HG02759 (cell line): ENCODE data around the gene CSF3R.

Experiments
- ATAC-seq: cut with Tn5 transposase; IDR thresholded peaks from one replicate; pipeline ENCODE4 v1.9.1; 2021; ENCODE audit warnings: mild to moderate bottlenecking, moderate library complexity; ENCODE audit not compliant: unreplicated experiment

Gene CSF3R

DNA sequence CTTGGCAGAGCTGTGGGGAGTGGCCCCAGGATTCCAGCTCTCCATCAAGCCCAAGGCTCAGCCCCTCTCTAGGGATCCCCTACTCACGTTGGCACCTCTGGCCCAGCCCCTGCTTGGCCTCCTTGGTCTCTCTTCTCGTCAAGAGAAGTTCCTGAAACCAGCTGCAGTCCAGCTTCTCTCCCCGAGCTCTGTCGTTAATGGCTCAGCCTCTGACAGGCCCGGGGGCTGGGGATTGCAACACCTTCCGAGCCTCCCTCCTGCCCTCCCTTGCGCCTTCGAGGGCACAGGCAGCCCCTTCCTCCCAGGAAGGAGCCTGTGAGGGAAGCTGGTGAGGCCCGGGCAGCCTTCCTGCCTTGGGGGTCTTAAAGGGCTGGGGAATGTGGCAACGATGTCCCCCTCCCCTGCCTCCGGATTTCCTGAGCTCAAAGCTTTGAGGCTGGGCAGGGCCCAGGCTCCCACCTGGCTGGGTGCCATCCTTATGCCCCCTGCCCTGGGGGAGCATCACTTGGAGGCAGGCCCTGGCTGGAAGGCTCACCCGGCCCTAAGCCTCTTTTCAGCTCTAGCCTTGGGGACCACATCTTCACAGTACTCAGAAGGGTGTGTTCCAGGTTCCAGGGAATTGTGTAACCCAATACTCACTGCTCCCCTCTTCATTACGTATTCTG is at the start of gene CSF3R:
CSF3R (minus strand) TSS at position 190 of the 665 bp plus-strand sequence. CDS start 3,417 bp downstream, outside the sequence.
- ATAC-seq: no peak

DNA sequence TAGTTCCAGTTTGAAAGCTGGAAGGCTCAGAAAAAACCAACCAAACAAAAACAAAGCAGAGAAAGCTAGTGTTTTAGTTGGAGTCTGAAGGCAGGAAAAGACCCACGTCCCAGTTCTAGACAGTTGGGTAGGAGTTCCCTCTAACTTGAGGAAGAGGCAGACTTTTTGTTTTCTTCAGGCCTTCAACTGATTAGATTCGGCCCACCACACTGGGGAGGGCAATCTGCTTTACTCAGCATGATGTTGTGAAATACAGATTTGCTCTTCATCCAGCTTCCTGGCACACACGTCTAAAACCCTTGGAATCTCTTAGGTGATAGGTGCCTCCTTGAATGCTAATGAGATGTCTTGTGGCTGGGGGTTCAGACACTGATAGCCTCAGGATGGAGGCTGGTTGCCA is 49.1 kb upstream of the CSF3R start:
- ATAC-seq: no peak

- ATAC-seq: no peak
These were observed 48.1 kb upstream of the CSF3R start for GRCh38 chr1:36530791-36531190.

GRCh38 chr1:36530261-36530660 is 47.5 kb upstream of the CSF3R start:
- ATAC-seq: no peak

DNA sequence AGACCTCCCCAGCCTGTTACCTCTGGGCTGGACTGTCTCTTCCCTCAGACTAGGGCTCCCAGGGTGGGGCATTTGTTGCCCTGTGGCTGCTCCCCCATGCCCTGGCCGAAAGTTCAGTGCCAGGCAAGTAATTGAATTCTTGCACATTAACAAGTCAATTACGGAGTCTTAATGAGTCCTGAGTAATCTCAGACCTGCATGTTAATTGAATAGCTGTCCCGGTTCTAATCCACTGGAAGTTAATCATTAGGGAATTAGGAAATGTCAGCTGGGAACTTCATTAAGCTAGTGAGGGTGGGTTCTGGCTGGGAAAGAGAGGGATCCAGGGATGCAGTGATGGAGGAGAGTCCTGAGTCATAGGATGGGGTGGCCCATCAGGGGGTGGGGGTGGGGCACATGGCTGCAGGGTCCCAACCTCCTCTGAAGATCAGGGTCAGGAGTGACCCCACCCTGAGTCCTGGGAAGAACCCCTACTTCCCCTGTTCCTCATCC is 47.1 kb upstream of the CSF3R start:
- ATAC-seq: no peak

DNA sequence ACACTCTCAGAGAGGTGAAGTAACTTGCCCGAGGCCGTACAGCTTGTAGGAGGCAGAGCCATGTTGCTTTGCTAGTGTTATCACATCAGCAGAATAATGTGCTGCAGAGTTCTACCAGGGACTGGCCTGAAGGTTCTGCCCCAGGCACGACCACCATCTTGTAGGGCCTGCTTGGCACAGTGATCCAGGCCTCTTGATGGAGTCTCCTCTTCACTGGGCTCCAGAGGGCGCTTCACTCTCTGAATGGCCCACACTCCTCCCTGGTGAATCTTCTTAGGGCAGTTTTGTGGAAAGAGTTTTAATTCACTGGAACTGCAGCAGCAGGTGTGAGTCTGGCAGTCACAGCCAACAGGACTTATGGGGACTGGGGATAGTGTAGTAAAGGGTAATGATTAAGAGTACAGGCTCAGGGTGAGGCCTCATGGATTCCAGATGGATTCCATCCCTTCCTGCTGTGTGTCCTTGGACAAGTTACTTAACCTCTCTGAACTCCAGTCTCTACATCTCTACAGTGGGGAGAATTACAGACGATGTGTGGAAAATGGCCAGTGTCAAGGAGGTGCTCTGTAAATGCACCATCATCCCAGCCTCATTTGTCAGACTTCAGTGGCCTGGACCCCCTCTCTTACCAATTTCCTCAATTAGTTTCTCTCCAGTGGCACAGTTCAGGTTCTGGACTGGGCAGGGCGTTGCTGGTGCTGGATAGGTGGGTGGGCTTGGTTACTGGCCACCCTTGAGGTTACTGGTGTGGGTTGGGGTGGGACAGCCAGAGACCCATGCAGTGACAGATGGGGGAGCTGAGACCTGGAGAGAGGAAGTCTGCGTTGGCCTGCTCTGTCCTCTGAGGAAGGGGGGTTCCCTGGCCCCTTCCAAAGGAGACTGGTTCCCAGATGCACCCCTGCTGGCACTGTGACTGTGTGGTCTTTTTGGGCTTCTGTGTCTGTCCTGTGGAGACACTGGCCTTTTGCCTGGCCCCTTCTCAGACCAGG is 45.9 kb upstream of the CSF3R start:
- ATAC-seq: no peak

DNA sequence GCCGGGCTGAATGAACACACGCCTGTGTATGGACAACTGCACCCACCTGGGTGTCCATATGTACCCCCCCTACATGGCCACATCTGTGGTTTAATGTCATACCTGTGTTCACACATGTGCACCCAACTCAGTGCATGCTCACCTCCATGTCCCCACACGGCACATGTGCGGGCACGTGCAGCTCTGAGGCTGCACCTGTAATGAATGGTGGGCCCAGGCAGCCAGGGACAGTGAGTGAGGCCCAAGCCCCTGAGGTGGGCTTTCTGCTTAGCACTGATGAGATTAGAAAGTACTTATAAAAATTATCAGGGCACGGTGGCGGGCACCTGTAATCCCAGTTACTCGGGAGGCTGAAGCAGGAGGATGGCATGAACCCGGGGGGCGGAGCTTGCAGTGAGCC is 42.5 kb upstream of the CSF3R start:
- no peak for ATAC-seq

DNA sequence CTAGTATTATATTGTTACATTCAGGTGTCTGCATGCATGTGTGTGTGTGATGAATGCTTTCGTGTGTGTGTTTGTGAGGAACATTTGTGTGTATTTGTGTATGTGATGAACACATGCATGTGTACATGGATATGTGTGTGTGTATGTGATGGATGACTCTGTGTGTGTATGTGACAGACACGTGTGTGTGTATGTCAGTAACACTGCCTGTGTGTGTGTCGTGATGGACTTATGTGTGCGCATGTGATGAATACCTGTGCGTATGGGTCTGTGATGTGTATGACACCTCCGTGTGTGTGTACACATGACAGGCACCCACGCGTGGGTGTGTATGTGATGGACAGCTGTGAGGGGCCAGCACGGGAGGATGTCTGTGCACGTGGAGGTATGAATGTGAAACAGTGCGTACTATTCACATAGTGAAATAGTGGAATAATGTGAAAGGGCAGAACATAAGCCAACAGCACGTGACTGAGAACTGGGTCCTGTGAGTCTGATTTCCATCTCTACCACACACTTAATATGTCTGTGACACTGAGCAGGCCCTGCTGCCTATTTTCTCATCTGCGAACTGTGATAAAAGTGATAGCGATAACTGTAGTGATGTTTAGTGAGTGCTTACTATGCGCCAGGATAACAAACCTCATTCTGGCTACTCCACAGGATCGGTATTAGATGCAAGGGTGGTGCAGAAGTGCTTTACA is 41.8 kb upstream of the CSF3R start:
- ATAC-seq: no peak

DNA sequence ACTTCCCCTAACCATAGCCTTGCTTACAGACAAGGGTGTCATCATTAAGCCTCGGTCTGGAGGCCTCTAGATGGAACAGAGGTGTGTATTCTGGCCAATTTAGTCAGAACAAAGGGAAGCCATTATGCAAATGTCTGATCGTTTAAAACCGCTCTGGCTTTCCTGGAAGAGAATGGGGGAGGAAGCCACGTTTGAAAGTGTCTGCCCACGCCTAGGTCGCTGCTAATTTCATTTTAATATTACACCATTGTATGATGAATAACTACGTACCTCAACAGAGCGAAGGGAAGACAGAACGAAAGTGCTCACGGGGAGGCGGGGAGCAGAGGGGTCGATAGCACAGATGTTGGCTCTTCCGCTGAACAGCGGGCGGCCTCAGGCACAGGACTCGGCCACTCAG is 41.1 kb upstream of the CSF3R start:
- ATAC-seq: no peak

DNA sequence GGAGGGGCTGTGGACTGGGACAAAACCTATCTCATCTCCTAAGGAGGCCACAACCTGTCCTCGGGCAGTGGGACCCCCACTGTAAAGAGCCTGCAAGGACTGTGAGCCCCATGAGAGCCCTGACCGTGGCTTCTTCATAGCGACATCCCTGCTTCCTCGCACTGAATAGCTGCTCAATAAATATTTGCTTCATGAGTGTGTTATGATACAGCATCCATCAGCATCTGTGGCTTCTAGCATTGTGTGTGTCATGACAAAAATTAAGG is 40.5 kb upstream of the CSF3R start:
- ATAC-seq: no peak

GRCh38 chr1:36522461-36523229 is 39.9 kb upstream of the CSF3R start:
- no peak for ATAC-seq

- ATAC-seq: no peak
These were observed 39.3 kb upstream of the CSF3R start for GRCh38 chr1:36522021-36522420.

DNA sequence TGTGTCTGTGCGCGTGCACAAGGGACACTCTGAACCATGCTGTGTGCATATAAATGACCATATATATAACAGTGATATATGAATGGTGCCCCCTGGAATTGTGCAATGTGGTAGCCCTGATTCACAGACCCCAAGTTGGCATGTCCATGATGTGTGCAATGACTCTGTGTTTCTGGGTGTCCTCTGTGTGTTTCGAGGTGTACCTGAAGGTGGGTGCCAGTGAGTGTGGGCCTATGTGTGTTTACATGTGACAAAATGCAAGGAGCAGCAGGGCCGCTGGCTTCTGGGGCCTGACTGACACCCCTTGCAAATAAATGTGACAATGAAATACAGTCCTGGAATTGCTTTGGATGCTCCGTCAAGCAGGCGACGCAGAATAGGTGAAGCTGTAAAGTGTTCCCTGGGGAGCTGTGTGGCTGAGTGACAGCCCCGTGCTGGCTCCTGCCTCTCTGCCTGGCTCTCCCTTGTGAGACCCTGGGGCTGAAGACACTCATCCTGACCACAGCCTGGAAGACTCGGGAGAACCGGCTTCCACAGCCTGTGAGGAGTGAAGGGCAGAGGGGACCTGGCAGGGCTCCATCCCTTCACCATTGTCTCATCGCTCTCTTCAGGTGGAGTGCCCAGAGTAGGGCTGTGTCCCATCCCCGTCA is 38.2 kb upstream of the CSF3R start:
- no peak for ATAC-seq

DNA sequence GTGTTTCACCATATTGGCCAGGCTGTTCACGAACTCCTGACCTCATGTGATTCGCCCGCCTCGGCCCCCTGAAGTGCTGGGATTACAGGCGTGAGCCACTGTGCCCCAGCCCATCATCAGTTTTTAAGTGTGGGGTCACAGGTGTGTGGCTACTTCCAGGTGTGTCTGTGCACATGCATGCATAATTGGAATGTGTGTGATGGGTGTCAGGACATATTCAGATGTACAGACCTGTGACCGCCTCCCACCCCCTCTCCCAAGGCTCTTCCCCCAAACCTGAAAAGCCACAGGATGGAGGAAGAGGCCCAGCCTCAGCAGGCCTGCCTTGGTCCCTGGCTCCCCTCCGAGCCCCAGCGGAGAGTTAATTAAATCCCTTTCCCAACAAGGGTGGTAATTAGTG is 37.3 kb upstream of the CSF3R start:
- no peak for ATAC-seq

GRCh38 chr1:36517011-36517771 is 34.5 kb upstream of the CSF3R start:
- no peak for ATAC-seq

DNA sequence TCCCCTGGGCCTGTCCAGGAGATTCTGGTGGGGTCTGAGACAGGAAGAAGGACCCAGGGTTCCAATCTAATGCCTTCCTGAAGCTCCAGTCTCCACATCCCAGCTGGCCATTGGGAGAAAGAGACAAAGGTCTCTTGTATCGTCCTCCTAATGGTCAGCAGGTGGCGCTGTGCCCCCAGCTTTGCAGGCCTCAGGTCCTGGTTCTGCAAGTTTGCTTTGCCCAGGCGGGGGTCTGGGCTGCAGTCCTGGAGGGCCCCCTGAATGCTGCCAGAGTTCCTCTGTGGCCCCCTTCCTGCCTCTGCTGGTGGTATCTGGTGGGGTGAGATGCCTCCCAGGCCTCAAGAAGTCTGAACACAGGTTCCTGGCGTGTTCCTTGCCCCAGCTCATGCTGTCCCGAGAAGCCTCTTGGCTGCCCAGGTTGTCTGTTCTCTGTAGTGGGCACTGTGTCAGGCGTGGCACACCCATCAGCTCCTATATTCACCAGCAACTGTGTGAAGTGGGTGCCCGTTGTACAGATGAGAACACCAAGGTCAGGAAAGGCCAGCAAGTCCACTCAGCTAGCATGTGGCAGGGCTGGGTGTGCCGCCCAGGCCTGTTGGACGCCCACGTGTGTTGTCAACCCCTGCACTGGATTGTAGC is 33.8 kb upstream of the CSF3R start:
- no peak for ATAC-seq

- ATAC-seq: no peak
These were observed 32.8 kb upstream of the CSF3R start for GRCh38 chr1:36515315-36516138.

DNA sequence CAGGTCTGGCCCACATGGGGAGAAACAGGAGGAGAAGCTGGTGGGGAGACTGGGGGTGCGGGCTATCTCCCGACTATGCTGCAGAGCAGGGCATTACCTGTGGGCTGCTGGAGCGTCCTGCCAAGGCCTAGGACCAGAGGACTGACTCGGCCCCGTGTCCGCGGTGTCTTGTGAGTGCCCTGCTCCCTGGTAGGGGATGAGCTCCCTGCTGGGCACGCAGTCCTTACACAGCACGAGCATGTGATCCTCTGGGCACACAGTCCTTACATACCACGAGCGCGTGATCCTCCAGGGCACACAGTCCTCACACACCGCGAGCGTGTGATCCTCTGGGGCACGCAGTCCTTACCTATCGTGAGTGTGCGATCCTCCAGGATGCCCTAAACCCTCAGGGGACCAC is 31.8 kb upstream of the CSF3R start:
- ATAC-seq: no peak
